Neural cell (in vitro differentiated cells): ENCODE measurements around the gene ODF2L. TPM values are rescaled to one million over a fixed set of nuclear protein-coding genes. Genes with fewer than 3 reads are reported as not detected.

Source experiments
- H2AFZ ChIP-seq: fragments of 200-600, 300-800 bp; sonication (generic), shearing (Covaris generic); 2 replicates; pipeline ENCODE4 v1.6.0; 2014; ENCODE audit warnings: low read depth, mild to moderate bottlenecking, antibody characterized with exemption, low read length, moderate library complexity
- H3F3A ChIP-seq: fragments of 200-600 bp; shearing (Covaris generic); 2 replicates; pipeline ENCODE4 v1.6.1; 2016; ENCODE audit warnings: mild to moderate bottlenecking, moderate library complexity, mixed read lengths, antibody characterized with exemption, low read length; ENCODE audit not compliant: insufficient read depth, poor library complexity, severe bottlenecking
- H3K27ac ChIP-seq: fragments of 200-600, 300-800 bp; sonication (generic), shearing (Covaris generic); 2 replicates; pipeline ENCODE4 v1.5.1; 2014; ENCODE audit warnings: mild to moderate bottlenecking, low read length, moderate library complexity
- H3K27me3 ChIP-seq: fragments of 300-800, 200-600 bp; sonication (generic), shearing (Covaris generic); 2 replicates; pipeline ENCODE4 v1.6.0; 2014; ENCODE audit warnings: mild to moderate bottlenecking, low read depth, low read length, moderate library complexity; ENCODE audit not compliant: insufficient read depth
- H3K36me3 ChIP-seq: fragments of 300-800, 200-600 bp; sonication (generic), shearing (Covaris generic); 2 replicates; pipeline ENCODE4 v1.5.1; 2014; ENCODE audit warnings: mild to moderate bottlenecking, antibody characterized with exemption, low read length, moderate library complexity; ENCODE audit not compliant: insufficient read depth
- H3K4me2 ChIP-seq: fragments of 300-800, 200-600 bp; sonication (generic), shearing (Covaris generic); 2 replicates; pipeline ENCODE4 v1.6.0; 2014; ENCODE audit warnings: mild to moderate bottlenecking, low read length
- H3K4me3 ChIP-seq: fragments of 300-800, 200-600 bp; sonication (generic), shearing (Covaris generic); 2 replicates; pipeline ENCODE4 v1.5.1; 2014; ENCODE audit warnings: mild to moderate bottlenecking, low read length, moderate library complexity
- H3K79me2 ChIP-seq: fragments of 200-600 bp; shearing (Covaris generic); replicated peaks from 2 replicates; pipeline ENCODE4 v1.6.0; 2014; ENCODE audit warnings: mild to moderate bottlenecking, low read length, moderate library complexity; ENCODE audit not compliant: insufficient read depth
- H3K9ac ChIP-seq: fragments of 300-800, 200-600 bp; sonication (generic), shearing (Covaris generic); 2 replicates; pipeline ENCODE4 v1.6.1; 2016; ENCODE audit warnings: mild to moderate bottlenecking, low read length, mixed read lengths
- H3K9me2 ChIP-seq: fragments of 200-600 bp; shearing (Covaris generic); 2 replicates; pipeline ENCODE4 v1.6.1; 2016; ENCODE audit warnings: mild to moderate bottlenecking, low read length, mixed read lengths; ENCODE audit not compliant: insufficient read depth
- H3K9me3 ChIP-seq: fragments of 200-600, 300-800 bp; sonication (generic), shearing (Covaris generic); 2 replicates; pipeline ENCODE4 v1.6.1; 2016; ENCODE audit warnings: mild to moderate bottlenecking, mixed run types, low read length, moderate library complexity, mixed read lengths
- H4K20me1 ChIP-seq: fragments of 200-600 bp; shearing (Covaris generic); 2 replicates; pipeline ENCODE4 v1.6.1; 2016; ENCODE audit warnings: mild to moderate bottlenecking, mixed run types; ENCODE audit not compliant: insufficient read depth
- EP300 ChIP-seq: fragments of 450-650 bp; conservative IDR thresholded peaks from 2 replicates; pipeline ENCODE4 v1.6.1; 2014; ENCODE audit warnings: antibody characterized with exemption, mild to moderate bottlenecking, moderate library complexity; ENCODE audit not compliant: poor library complexity, severe bottlenecking
- EZH2 ChIP-seq: fragments of 200-600, 300-800 bp; shearing (Covaris generic), sonication (generic); IDR thresholded peaks from 2 replicates; pipeline ENCODE4 v1.6.1; 2014; ENCODE audit warnings: antibody characterized with exemption, low read length, borderline replicate concordance, mild to moderate bottlenecking; ENCODE audit not compliant: insufficient read depth, poor library complexity, severe bottlenecking
- MXI1 ChIP-seq: fragments of 450-650 bp; conservative IDR thresholded peaks from 2 replicates; pipeline ENCODE4 v1.6.1; 2014; ENCODE audit warnings: antibody characterized with exemption, mild to moderate bottlenecking; ENCODE audit not compliant: poor library complexity, severe bottlenecking
- POLR2AphosphoS5 ChIP-seq: IDR thresholded peaks from 2 replicates; pipeline ENCODE4 v1.6.1; 2012
- RAD21 ChIP-seq: fragments of 450-650 bp; conservative IDR thresholded peaks from 2 replicates; pipeline ENCODE4 v1.6.1; 2014; ENCODE audit warnings: antibody characterized with exemption, mild to moderate bottlenecking, moderate library complexity
- SMC3 ChIP-seq: fragments of 450-650 bp; conservative IDR thresholded peaks from 2 replicates; pipeline ENCODE4 v1.6.1; 2014; ENCODE audit warnings: antibody characterized with exemption, mild to moderate bottlenecking, moderate library complexity; ENCODE audit not compliant: poor library complexity
- TAF1 ChIP-seq: IDR thresholded peaks from 2 replicates; pipeline ENCODE4 v1.6.1; 2012; ENCODE audit warnings: low read depth
- polyA minus RNA-seq: library from RNA; depleted of rRNA, polyadenylated mRNA; stranded (reverse); fragments of >200 nt; gene quantifications from 2 replicates; pipeline ENCODE4 v1.2.3, GENCODE V29; 2014
- polyA plus RNA-seq: library from polyadenylated mRNA; depleted of rRNA; stranded (reverse); fragments of >200 nt; gene quantifications from 2 replicates; pipeline ENCODE4 v1.2.3, GENCODE V29; 2014
- TF ChIP-seq, protein P1 (sequence below): IDR thresholded peaks from 2 replicates; pipeline ENCODE4 v1.6.1; 2012; ENCODE audit warnings: borderline replicate concordance
- TF ChIP-seq, protein P2 (sequence below): fragments of 450-650 bp; IDR thresholded peaks from 2 replicates; pipeline ENCODE4 v1.5.1; 2014; ENCODE audit warnings: antibody characterized with exemption, mild to moderate bottlenecking, moderate library complexity; ENCODE audit not compliant: poor library complexity, severe bottlenecking

The ODF2L gene, protein sequence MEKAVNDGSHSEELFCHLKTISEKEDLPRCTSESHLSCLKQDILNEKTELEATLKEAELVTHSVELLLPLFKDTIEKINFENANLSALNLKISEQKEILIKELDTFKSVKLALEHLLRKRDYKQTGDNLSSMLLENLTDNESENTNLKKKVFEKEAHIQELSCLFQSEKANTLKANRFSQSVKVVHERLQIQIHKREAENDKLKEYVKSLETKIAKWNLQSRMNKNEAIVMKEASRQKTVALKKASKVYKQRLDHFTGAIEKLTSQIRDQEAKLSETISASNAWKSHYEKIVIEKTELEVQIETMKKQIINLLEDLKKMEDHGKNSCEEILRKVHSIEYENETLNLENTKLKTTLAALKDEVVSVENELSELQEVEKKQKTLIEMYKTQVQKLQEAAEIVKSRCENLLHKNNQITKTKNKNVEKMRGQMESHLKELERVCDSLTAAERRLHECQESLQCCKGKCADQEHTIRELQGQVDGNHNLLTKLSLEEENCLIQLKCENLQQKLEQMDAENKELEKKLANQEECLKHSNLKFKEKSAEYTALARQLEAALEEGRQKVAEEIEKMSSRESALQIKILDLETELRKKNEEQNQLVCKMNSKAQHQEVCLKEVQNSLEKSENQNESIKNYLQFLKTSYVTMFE
- polyA plus RNA-seq = 97.6 and 138 TPM in 2 replicates
- polyA minus RNA-seq = 199 and 230 TPM in 2 replicates

DNA sequence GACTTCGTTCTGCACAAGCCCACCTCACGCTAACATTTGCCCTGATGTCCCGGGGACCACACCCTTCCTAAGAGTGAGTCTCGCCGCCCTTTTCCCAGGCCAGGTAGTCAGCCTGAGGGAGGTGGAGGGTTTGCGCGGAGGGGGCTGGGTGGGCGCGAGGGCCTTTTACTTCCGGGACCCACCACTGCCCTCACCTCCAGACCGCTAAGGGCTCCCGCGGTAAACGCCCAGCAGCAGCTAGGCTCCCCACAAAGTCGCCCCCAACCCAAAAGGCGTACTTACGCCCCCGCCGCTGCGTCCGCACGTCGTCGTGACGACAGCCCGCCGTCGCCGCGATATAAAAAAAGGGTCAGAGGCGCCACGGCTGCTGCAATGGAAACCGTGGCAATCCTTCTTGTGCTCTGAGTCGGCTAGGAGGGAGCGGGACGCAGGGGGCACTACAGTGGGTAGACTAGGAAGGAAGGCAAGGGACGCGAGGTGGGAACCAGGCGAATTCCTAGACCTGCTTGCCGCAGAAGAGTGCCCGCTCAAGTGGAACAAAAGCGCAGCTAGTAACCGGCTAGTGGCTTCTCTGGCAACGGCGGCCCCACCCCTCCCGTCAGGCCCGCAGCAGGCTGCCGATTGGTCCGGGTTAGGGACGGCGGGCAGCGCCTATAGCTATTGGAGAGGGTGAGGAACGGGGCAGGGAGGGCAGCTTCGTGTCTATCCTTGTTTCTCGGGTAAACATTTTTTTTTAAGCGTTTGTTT lies at the start of gene ODF2L:
Gene ODF2L (minus strand): TSS at position 573 of the 747 bp plus-strand sequence. CDS start 9,296 bp downstream, outside the sequence.
- peak within 1 kb of the TSS; percentile 92 for H3K27ac ChIP-seq
- no peaks in the 10 kb centered on the region for H3F3A ChIP-seq

DNA sequence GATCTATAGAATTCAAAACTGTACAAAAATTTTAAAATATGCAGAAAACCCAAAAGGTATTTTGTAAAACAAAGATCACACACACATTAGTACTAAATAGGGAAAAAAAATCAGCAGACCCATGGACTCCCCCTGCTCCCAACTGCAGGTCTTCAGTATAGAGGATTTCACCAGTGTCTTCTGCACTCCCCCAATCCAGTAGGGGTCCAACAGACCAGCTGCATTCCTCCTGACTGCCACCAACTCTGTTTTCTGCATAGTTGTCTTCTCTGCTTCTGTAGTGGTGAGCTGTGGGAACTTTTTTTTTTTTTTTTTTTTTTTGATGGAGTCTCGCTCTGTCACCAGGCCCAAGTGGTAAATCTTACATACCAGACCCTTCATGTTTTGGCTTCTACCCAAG lies 49.8 kb upstream of the ODF2L start:
- H3K79me2 ChIP-seq = no peaks in the 10 kb centered on the region
- H3K27ac ChIP-seq = no peak overlapping the region
- no peak overlapping the region for H3K4me2 ChIP-seq
- H3K36me3 ChIP-seq = no peaks in the 10 kb centered on the region
- no peak overlapping the region for H3K4me3 ChIP-seq
- H2AFZ ChIP-seq = no peak overlapping the region
- H3K27me3 ChIP-seq = no peaks in the 10 kb centered on the region
- H4K20me1 ChIP-seq = no peaks in the 10 kb centered on the region
- H3K9ac ChIP-seq = no peak overlapping the region
- TF ChIP-seq, protein P1, sequence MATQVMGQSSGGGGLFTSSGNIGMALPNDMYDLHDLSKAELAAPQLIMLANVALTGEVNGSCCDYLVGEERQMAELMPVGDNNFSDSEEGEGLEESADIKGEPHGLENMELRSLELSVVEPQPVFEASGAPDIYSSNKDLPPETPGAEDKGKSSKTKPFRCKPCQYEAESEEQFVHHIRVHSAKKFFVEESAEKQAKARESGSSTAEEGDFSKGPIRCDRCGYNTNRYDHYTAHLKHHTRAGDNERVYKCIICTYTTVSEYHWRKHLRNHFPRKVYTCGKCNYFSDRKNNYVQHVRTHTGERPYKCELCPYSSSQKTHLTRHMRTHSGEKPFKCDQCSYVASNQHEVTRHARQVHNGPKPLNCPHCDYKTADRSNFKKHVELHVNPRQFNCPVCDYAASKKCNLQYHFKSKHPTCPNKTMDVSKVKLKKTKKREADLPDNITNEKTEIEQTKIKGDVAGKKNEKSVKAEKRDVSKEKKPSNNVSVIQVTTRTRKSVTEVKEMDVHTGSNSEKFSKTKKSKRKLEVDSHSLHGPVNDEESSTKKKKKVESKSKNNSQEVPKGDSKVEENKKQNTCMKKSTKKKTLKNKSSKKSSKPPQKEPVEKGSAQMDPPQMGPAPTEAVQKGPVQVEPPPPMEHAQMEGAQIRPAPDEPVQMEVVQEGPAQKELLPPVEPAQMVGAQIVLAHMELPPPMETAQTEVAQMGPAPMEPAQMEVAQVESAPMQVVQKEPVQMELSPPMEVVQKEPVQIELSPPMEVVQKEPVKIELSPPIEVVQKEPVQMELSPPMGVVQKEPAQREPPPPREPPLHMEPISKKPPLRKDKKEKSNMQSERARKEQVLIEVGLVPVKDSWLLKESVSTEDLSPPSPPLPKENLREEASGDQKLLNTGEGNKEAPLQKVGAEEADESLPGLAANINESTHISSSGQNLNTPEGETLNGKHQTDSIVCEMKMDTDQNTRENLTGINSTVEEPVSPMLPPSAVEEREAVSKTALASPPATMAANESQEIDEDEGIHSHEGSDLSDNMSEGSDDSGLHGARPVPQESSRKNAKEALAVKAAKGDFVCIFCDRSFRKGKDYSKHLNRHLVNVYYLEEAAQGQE = no peak
- no peak for TF ChIP-seq TAF1
- no peaks in the 10 kb centered on the region for H3K9me3 ChIP-seq
- no peaks in the 10 kb centered on the region for H3F3A ChIP-seq
- H3K9me2 ChIP-seq = no peaks in the 10 kb centered on the region

More for the DNA sequence above, at the start of gene ODF2L:
- Histone ChIP-seq H4K20me1 (no peaks in the 10 kb centered on the region), H3K79me2 (peaks cover 41% of the 10 kb centered on the region), H3K4me2 (peak within 1 kb of the TSS; percentile 79), H3K4me3 (peak within 1 kb of the TSS; percentile 94), H3K9me2 (no peaks in the 10 kb centered on the region), H3K9me3 (no peaks in the 10 kb centered on the region), H3K36me3 (no peaks in the 10 kb centered on the region), H3K27me3 (no peaks in the 10 kb centered on the region), H3K9ac (peak within 1 kb of the TSS; percentile 92), H2AFZ (peak within 1 kb of the TSS; percentile 86)
- TF ChIP-seq, protein P2, sequence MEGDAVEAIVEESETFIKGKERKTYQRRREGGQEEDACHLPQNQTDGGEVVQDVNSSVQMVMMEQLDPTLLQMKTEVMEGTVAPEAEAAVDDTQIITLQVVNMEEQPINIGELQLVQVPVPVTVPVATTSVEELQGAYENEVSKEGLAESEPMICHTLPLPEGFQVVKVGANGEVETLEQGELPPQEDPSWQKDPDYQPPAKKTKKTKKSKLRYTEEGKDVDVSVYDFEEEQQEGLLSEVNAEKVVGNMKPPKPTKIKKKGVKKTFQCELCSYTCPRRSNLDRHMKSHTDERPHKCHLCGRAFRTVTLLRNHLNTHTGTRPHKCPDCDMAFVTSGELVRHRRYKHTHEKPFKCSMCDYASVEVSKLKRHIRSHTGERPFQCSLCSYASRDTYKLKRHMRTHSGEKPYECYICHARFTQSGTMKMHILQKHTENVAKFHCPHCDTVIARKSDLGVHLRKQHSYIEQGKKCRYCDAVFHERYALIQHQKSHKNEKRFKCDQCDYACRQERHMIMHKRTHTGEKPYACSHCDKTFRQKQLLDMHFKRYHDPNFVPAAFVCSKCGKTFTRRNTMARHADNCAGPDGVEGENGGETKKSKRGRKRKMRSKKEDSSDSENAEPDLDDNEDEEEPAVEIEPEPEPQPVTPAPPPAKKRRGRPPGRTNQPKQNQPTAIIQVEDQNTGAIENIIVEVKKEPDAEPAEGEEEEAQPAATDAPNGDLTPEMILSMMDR = no peak
- TF ChIP-seq EZH2 = no peak
- TF ChIP-seq EP300 = peak; percentile 61
- TF ChIP-seq MXI1 = peak; percentile 89
- TF ChIP-seq, protein P1 = peak; percentile 89
- TF ChIP-seq POLR2AphosphoS5 = peak; percentile 94
- TF ChIP-seq RAD21 = peak; percentile 44
- TF ChIP-seq SMC3 = no peak
- TF ChIP-seq TAF1 = peak; percentile 90
